Neural cell (in vitro differentiated cells): ENCODE results near the gene TTC13.

ENCODE experiments used
- EP300 ChIP-seq: fragments of 450-650 bp; conservative IDR thresholded peaks from 2 replicates; pipeline ENCODE4 v1.6.1; 2014; ENCODE audit warnings: antibody characterized with exemption, mild to moderate bottlenecking, moderate library complexity; ENCODE audit not compliant: poor library complexity, severe bottlenecking
- EZH2 ChIP-seq: fragments of 200-600, 300-800 bp; shearing (Covaris generic), sonication (generic); IDR thresholded peaks from 2 replicates; pipeline ENCODE4 v1.6.1; 2014; ENCODE audit warnings: antibody characterized with exemption, low read length, borderline replicate concordance, mild to moderate bottlenecking; ENCODE audit not compliant: insufficient read depth, poor library complexity, severe bottlenecking
- MXI1 ChIP-seq: fragments of 450-650 bp; conservative IDR thresholded peaks from 2 replicates; pipeline ENCODE4 v1.6.1; 2014; ENCODE audit warnings: antibody characterized with exemption, mild to moderate bottlenecking; ENCODE audit not compliant: poor library complexity, severe bottlenecking
- TAF1 ChIP-seq: IDR thresholded peaks from 2 replicates; pipeline ENCODE4 v1.6.1; 2012; ENCODE audit warnings: low read depth
- TF ChIP-seq, protein P1 (sequence below): fragments of 450-650 bp; IDR thresholded peaks from 2 replicates; pipeline ENCODE4 v1.5.1; 2014; ENCODE audit warnings: antibody characterized with exemption, mild to moderate bottlenecking, moderate library complexity; ENCODE audit not compliant: poor library complexity, severe bottlenecking

GRCh38 chr1:230992100-230992774 lies 13.6 kb upstream of the TTC13 start:
- no peak for TF ChIP-seq TAF1
- TF ChIP-seq EP300 = no peak
- TF ChIP-seq, protein P1, sequence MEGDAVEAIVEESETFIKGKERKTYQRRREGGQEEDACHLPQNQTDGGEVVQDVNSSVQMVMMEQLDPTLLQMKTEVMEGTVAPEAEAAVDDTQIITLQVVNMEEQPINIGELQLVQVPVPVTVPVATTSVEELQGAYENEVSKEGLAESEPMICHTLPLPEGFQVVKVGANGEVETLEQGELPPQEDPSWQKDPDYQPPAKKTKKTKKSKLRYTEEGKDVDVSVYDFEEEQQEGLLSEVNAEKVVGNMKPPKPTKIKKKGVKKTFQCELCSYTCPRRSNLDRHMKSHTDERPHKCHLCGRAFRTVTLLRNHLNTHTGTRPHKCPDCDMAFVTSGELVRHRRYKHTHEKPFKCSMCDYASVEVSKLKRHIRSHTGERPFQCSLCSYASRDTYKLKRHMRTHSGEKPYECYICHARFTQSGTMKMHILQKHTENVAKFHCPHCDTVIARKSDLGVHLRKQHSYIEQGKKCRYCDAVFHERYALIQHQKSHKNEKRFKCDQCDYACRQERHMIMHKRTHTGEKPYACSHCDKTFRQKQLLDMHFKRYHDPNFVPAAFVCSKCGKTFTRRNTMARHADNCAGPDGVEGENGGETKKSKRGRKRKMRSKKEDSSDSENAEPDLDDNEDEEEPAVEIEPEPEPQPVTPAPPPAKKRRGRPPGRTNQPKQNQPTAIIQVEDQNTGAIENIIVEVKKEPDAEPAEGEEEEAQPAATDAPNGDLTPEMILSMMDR = no peak
- no peak for TF ChIP-seq MXI1
- TF ChIP-seq EZH2 = no peak
